Hematopoietic multipotent progenitor cell treated with erythropoietin and hydrocortisone succinate and interleukin-3 and kit ligand, for 6 days (in vitro differentiated cells): ENCODE data around the gene HYAL1.

Experiments
- DNase-seq: peaks from one replicate; pipeline ENCODE4 v3.0.0-alpha.2; 2015

Gene HYAL1, protein sequence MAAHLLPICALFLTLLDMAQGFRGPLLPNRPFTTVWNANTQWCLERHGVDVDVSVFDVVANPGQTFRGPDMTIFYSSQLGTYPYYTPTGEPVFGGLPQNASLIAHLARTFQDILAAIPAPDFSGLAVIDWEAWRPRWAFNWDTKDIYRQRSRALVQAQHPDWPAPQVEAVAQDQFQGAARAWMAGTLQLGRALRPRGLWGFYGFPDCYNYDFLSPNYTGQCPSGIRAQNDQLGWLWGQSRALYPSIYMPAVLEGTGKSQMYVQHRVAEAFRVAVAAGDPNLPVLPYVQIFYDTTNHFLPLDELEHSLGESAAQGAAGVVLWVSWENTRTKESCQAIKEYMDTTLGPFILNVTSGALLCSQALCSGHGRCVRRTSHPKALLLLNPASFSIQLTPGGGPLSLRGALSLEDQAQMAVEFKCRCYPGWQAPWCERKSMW

DNA sequence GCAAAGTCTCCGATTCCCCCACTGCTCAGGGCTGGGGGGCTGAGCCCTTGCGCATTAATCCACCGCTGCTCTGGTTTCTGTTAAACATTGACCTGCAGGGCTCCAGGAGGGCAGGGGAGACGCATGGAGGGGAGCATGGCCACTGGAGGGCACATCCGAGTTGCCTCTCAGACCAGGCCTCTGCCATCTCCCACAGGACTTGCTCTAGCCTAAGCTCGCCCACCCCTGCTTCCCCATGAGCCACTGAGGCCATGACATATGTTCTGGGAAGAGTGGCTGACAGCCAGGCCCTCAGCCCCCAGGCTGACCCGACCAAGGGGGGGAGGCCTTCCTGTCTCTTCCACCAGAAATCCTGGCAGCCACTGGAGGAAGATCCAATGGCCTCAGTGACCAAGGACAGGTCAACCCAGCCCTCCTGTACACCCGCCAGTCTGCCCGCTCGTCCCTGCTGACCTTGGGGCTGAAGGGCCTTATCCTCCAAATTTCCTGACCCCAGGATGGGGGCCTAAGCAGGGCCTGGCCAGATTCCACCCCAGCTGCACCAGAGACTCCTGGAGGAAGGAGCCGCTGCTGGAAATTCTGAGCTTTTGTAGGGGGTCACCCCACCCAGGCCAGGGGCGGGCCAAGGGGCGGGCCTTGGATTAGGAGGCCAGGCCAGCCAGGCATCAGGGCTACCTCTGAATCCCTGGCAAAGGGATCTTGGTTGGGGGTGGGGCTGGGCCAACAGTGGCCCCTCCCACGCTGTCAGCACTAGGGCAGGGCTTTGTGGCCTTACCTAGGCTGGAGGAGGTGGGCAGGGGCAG lies at the start of gene HYAL1:
Gene HYAL1, minus strand, starts transcription at position 562 of the 803 bp plus-strand sequence. CDS start 618 bp downstream, outside the sequence.
- peak; percentile 55 for DNase-seq

DNA sequence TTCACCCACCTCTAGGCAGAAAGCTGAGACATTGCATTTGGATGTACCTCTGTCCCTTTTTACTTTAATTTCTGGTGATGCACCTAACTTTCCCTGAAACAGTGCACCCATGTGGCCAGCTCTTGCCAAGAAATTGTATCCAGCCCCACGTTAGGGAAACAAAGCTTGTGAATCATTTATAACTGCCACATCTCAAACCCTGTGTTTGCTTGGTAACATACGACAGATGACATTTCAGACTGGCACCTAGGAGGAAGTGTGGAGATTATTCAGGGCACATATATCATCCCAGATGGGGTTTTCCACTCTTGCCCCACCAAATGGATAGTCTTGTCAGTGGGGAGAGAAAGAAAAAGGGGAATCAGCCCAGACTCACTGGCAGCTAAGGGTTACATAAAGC lies 49.4 kb upstream of the HYAL1 start:
- peak; percentile 70 for DNase-seq

DNA sequence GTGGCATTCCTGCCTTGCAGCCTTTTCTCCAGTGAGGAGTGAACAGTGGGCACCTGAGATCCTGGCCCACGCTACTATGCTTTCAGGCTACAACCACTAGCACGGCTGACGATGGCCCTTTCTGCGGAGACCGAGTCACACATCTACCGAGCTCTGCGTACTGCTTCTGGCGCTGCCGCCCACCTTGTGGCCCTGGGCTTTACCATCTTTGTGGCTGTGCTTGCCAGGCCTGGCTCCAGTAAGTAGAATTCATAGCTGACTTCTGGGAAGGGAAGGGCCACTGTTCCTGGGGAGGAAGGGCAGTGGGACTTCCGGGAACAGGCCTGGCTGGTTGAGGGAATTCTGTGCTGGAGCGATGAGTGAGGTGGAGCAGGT lies 47.9 kb upstream of the HYAL1 start:
- no peak for DNase-seq

DNA sequence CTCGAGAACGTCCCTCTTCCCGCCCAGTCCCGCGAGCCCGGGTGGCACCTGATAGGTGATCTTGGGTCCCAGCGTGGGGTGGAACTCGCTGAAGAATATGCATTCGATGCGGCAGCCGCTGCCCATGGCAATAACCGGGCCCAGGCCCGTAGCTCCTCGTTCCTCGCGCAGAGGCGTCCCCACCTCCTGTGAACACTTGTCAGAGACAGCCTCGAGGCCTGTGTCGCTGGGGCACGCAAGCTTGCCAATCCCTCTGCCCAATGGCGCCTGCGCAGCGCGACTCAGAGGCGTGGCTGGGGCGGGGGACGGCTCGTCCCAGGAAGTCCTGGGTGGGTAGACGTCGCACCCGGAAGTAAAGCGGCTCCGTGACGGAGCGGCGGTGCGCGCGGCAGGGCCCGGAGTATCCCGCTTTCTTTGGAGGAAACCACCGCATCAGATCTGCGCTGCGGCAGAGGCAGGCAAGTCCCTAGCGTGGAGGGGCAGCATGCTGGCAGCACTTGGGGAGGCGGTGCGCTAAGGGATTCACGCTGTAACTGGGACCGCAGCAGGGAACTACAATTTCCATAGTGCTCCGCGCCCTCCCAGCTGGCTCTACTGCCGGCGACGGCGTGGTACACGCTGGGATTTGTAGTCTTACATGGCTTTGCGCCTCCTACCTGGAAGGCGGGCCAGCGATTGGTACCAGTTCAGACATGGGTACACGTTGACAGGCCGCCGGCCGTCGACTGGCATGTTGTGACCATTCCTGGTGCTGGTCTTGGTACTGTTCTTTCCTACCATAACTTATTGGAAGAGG lies 47.4 kb upstream of the HYAL1 start, which contains the start of the genes CYB561D2 and NPRL2:
Gene CYB561D2, plus strand, starts transcription at position 336 of the 796 bp plus-strand sequence. CDS start 572 bp downstream, outside the sequence.
Gene NPRL2, minus strand, starts transcription at position 249 of the 796 bp plus-strand sequence. Its CDS starts 123 bp downstream, at position 126.
- peak; percentile 97 for DNase-seq

DNA sequence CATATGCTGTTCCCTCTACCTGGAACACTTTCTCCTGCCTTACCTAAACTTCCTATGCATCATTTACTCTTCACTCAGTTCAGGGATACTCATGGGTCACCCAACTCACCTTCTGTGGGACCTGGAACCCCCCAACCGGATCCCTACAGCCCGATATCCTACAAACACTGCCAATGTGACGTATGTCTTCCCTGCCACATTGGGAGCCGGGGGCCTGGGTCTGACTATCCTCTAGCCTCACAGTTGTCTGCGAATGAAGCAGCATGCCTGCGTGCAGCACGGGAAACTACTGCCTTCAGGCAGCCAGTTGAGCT lies 46.8 kb upstream of the HYAL1 start:
- no peak for DNase-seq

DNA sequence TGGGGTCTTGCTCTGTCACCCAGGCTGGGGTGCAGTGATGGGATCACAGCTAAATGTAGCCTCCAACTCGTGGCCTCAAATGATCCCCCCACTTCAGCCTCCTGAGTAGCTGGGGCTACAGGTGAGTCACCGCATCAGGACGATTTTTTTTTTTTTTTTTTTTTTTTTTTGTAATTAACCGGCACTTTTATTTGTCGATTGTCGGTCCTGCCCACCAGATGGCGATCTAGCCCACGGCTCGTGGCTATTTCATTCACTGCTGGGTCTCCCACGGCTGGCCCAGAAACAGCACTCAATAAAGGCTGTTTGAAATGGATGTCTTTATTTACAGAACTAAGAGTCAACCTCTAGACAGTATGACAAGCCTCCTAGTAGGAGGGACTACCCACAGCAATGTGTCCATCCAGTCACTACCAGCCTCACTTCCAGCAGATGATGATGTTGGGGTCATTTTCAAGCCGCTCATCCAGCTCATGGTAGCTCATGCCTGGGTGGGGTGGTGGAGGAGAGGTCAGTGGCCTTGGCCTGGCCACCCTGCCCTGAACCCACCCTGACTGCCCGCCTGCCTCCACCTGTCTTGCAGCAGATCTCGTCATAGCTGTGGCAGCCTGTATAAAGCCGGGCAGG lies 43.9 kb upstream of the HYAL1 start:
- DNase-seq = peak; percentile 90

DNA sequence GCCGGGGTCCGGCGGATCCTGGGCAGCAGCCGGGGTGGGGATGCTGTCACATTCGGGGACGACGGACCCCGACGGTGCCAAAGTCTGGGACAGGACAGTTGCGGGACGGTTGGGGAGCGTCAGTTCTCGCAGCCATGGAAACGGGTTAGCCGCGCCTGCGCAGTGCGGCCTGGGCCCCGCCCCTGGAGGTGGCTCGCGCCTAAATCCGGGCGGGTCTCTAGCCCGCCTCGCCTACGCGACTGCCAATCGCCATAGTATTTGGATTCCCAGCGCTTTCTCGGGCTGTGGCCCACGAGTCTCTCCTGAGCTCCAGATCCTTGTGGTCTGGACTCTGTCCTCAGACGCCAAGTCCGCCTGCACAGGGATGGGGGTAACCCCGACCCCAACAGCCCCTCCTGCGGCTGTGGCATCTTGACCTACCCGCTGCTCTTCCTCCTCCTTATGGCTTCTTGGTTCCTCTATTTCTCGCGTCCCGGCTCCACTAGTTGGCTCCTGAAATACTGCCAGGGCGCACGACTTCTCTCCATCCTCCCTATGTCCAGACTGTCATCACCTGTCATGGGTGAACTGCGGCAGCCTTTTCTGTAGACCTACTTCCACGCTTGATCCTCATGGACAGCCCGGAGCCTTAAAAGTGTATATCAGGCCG lies 42.3 kb upstream of the HYAL1 start, which contains the start of gene ZMYND10:
Gene ZMYND10, minus strand, starts transcription at position 147 of the 649 bp plus-strand sequence. CDS start 153 bp downstream, outside the sequence.
- peak; percentile 90 for DNase-seq

DNA sequence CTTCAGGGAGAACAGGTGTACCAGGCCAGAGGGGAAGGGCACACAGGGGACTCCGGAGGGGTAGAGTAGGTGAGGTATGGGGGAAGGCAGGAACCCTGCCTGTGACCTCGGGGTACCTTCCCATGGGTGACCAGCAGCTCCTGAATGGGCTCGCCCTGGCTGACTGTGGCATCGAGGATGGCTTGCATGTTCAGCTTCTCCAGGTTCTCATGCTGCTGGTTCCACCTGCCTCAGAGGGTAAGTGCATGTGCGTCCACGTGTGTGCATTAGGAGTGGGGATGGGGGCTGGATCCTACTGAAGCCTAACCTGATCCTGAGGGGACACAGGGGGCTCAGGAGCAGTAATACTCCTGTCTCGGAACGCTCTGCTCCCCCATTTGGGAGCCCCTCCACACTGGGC lies 41.6 kb upstream of the HYAL1 start:
- DNase-seq = no peak

DNA sequence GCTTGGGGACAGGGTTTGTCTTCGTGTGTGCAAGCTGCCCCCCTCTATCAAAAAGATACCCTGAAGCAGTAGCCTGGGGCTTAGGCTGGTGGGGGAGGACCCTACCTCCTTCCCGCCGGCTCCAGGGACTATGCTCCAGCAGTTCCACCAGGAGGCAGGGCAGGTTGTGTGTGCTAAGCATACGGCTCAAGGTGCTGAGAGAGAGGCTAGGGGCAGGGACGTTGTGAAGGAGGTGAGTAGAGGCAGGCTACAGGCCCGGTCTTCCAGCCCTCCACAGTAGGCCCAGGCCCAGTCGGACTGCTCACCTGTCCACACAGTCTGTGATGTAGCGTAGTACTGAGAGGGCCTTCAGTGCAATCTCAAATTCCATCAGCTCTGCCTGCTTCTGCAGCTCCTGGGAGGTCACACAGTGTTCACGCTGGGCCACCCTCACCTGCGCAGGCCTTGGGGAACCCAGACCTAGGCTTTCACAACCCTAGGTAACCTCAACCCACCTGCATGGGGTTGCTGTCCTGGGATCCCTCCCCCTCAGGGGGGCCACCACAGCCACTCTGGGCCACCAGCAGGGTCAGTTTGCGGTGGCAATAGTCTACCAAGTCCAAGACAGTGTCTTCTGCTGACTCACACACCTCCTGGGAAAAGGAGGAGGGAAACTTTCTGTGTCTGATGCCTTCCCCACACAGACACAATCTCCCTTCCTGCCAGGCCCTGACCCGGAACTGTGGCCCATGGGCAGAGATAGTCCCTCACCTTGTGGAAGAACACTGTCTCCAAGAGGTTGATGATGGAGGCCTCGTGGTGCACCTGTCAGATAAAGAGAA lies 39.6 kb upstream of the HYAL1 start:
- DNase-seq = no peak

DNA sequence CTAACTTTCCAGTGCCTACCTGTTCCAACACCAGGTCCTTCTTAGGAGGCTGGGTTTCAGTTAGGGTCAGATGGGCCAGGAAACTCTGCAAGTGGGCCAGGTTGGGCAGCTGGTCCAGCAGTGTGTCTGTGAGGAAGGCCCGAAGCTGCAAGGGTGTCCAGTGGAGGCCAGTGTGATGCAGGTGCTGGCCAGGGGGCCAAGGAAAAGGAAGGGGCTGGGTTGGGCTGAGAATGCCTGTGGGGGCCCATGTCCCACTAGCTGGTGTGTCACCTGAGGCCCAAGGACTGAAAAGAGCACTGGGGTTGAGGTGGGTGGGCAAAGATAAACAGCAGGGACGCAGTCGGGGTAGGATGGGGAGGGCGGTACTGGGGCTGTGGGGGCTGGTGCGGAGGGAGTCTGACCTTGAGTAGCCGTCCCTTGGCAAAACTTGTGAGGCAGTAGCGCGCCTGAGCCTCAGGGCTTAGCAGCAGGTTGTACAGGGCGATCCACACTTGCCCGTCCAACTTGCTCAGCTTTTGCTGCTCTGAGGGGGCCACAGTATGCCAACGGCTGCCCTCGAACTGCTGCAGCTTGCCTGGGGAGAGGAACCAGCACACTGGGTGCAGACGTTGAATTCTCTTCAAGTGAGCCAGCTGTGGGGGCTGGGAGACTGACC lies 38.7 kb upstream of the HYAL1 start:
- DNase-seq = no peak

DNA sequence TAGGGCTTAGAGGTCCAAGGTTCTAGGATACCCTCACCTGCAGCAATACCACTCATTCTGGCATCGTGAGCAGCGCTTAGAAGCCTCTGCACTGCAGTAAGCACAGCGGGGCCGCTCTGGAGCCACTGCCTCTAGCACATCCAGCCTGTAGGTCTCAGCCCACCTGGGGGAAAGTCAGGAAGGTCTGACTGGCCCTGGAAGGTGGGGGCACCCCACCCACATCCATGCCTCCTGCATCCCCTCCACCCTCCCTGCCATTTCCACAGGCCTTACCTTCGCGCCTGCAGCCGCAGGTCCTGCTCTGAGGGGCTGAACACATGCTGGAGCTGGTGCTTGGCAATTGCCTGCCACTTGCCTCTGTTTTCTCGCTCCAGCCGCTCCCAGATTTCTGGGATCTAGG lies 38.2 kb upstream of the HYAL1 start:
- no peak for DNase-seq

DNA sequence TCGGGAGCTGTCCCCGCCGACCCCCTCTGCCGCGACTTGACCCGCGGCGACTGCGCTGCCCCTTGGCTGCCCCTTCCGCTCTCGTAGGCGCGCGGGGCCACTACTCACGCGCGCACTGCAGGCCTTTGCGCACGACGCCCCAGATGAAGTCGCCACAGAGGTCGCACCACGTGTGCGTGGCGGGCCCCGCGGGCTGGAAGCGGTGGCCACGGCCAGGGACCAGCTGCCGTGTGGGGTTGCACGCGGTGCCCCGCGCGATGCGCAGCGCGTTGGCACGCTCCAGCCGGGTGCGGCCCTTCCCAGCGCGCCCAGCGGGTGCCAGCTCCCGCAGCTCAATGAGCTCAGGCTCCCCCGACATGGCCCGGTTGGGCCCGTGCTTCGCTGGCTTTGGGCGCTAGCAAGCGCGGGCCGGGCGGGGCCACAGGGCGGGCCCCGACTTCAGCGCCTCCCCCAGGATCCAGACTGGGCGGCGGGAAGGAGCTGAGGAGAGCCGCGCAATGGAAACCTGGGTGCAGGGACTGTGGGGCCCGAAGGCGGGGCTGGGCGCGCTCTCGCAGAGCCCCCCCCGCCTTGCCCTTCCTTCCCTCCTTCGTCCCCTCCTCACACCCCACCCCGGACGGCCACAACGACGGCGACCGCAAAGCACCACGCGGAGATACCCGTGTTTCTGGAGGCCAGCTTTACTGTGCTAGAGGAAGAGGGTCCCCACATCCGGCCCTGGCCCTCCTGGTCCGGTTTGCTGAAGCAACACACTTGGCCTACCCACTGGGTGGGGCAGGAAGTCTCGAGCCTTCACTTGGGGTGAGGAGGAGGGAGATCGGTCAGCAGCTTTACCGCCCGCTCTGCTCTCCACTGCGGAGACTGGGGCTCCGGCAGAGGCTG lies 37.3 kb upstream of the HYAL1 start, which contains the start of gene RASSF1:
Gene RASSF1, minus strand, starts transcription at position 389 of the 882 bp plus-strand sequence. Its CDS starts 31 bp downstream, at position 358.
- DNase-seq = peak; percentile 95

DNA sequence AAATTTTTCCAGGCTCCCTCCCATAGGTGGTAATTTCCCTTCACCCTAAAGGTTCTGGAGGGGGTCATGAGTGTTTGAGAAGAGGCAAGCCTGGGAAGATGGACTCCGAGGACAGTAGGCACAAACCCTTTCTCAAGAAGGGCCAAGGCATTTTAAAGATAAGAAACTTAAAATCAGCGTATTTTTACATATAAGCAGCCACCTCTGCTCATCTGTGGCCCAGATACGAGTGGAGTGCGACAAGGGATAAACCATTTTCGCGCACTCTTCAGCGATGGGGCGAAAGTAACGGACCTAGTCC lies 36.7 kb upstream of the HYAL1 start:
- peak; percentile 60 for DNase-seq

DNA sequence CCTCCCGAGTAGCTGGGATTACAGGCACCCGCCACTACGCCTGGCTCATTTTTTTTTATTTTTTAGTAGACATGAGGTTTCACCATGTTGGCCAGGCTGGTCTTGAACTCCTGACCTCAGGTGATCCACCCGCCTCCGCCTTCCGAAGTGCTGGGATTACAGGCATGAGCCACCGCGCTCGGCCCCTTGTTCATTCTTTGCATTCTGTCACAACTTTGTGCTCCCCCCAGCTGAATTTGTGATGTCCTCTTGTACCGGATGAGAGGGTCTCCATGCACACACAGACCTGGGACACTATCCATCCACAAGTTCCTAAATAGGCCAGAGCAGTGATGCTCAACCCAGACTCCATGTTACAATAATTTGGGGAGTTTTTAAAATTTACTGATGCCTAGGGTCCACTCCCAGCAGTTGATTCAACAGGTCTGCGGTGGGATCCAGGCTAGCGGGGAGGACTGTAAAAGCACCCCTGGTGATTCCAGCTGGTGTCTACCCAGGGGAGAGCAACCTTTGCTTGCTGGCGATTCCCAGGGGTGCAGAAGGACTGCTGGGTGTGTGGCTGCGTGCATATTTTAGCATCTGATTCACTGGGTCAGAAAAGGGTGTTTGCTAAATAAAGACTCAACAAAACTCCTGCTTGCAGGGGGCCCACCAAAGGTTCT lies 36.2 kb upstream of the HYAL1 start:
- DNase-seq = no peak

DNA sequence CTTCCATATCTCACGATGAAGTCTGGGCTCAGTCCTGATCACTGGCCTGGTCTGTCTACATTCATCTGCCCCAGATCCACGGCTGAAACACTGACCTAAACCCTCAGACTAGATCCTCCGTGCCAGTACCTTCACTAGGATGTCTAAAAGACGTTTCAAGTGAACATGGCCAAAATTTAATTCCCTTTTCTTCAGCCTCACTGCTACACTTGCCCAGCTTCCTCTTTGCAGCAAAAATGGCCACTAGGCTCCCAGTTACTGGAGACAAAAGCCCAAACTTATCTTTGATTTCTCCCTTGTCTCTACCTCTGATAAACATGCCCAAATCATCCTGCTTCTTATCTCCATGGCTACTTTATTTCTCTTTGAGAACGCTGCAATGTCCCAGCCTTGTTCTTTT lies 35.6 kb upstream of the HYAL1 start:
- peak; percentile 78 for DNase-seq

DNA sequence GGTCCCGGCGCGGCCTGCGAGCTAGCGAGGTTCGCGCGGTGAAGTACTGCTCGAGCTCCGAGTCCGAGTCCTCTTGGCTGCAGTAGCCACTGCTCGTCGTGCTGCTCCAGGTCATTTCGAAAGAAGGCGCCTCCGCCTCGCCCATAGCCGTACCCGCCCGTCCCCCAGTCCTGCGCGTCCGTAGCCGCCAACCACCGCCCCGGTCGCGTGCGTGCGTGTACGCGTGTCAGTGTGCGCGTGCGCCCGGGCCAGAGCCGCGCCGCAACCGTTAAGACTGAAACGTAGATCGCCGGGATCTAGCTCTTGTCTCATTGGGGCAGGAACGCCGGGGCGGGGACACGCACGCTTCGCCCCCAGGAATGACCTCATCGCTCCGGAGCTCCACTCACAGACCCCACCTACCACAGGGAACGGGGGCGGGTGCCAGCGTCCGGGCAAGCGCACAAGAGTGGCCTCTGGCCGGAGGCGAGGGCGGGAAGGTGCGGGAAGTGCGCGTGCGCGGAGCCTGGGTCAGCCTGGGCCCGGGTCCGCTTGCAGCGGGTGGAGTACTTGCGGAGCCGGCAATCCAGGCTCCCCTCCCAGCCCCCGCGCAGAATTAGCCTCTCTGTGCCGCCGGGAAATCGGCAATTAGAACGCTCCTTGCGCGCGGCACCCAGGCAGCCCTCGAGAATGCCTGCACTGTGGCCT lies 33.9 kb upstream of the HYAL1 start:
- DNase-seq = peak; percentile 99

DNA sequence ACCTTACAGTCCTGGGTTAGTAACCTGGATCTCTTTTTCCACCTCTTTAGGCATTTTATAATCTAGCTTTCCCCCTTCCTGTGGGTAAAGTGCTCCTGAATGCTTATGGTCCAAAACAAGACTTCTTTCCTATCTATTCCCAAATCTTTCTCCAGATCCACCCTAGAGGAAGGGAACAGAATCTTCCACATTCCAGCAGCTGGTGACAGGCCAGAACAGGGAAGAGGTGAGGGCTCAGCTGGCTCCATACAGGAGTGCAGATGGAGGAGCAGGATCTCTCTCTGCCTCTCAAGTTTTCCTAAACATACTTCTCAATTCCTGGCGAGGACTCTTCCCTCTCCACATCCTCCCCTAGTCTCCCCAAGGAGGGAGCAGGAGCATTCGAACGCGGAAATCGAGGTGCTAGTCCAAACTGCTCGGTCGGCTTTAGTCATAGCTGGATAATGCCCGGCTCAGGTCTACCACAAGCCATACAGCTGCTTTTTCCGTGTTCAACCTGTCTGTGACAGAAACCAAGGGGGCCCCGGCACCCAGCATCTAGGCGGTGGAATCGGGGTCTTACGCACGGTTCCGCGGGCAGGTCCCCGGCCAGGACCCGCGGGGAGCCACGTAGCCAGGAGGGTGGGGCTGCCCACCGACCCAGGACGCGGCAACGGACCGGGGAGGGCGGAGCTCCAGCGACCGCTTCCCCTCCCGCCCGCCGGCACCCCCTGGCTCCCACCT lies 33.2 kb upstream of the HYAL1 start:
- DNase-seq = no peak
